Left lung (tissue), 10 donors: ENCODE results near the gene RPP21. TPM values are rescaled to one million over a fixed set of nuclear protein-coding genes. Genes with fewer than 3 reads are reported as not detected.

Experiments
- ATAC-seq: fragments of 200-7000 bp; cut with Tn5 transposase; one replicate; pipeline ENCODE4 v1.9.1; 2020; ENCODE audit warnings: moderate library complexity
- DNase-seq, 4 donors: peaks; one replicate each; pipeline ENCODE4 v3.0.0-alpha.2; 2013 to 2020
- H3K27ac ChIP-seq, 2 donors: fragments of 200-600 bp; sonication (generic) in 1 of 2; one replicate each; pipeline versions ENCODE4 v1.5.0 to v1.8.0; 2020 to 2021
- H3K27me3 ChIP-seq, 2 donors: fragments of 200-600 bp; sonication (generic) in 1 of 2; one replicate each; pipeline versions ENCODE4 v1.5.0 to v1.8.0; 2020 to 2021
- H3K36me3 ChIP-seq, 2 donors: fragments of 200-600 bp; sonication (generic) in 1 of 2; one replicate each; pipeline versions ENCODE4 v1.5.0 to v1.8.0; 2020 to 2021
- H3K4me1 ChIP-seq, 2 donors: fragments of 200-600 bp; one replicate each; pipeline ENCODE4 v1.8.0; 2021
- H3K4me3 ChIP-seq, 2 donors: fragments of 200-600 bp; sonication (generic) in 1 of 2; one replicate each; pipeline versions ENCODE4 v1.5.0 to v1.8.0; 2020 to 2021; ENCODE audit warnings: mild to moderate bottlenecking in 1 of 2
- H3K9me3 ChIP-seq, 2 donors: fragments of 200-600 bp; sonication (generic) in 1 of 2; one replicate each; pipeline versions ENCODE4 v1.5.0 to v1.8.0; 2020 to 2021
- CTCF ChIP-seq, 2 donors: fragments of 200-600 bp; sonication (generic) in 1 of 2; IDR thresholded peaks; one replicate each; pipeline versions ENCODE4 v1.5.0 to v1.8.0; 2021; ENCODE audit warnings: antibody characterized with exemption in 2 of 2
- intact Hi-C, 2 donors: fragments of 100-400 bp; cut with DNase I; formaldehyde crosslinking; loops; one replicate each; pipeline versions ENCODE4 v1.11.2 to v1.14.2; 2022
- polyA plus RNA-seq, 6 donors: library from polyadenylated mRNA; unstranded; fragments of 120-200 nt; gene quantifications; one replicate each; pipeline ENCODE4 v1.2.1, GENCODE V29; 2013; ENCODE audit not compliant: insufficient read length in 6 of 6
- total RNA-seq, 2 donors: library from RNA; stranded (reverse); fragmentation: NEBNext Ultra II Directional; extraction: Animal tissue kit (Norgen Biotek cat#: 25700); gene quantifications; one replicate each; pipeline ENCODE4 v1.2.1, GENCODE V29; 2021
- donor health status: DM: no; HTN: yes; CAD: no.
- donor health status: DM: no; HTN: no; CAD: no.

Gene RPP21
- total and polyA plus RNA-seq, 8 donors: 28.6 to 37.5 (median 32.5) TPM

DNA sequence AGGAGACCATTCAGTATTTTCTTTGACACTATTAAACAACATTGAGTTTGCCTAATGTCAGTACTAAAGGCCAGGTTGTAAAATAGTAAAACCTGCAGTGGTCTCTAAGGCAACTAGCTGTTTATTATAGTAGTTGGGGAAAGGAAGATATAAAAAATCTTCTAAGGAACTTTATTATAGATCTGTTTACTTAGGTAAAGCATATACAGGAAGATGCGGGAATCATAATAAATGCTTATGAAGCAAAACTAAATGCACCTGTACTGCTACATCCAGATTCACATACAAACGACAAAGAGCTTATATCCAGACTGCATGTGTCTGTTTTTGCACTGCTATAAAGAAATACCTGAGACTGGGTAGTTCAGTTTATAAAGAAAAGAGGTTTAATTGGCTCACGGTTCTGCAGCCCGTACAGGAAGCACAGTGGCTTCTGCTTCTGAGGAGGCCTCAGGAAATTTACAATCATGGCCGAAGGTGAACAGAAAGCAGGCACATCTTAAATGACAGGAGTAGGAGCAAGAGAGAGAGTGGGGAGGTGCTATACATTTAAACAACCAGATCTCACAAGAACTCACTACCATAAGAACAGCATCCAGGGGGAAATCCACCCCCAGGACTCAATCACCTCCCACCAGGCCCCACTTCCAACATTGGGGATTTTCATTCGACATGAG lies 26.9 kb upstream of the RPP21 start:
- Histone ChIP-seq H3K9me3 (no peaks in the 10 kb centered on the region), H3K4me1 (peaks cover 2 to 22% of the 10 kb centered on the region in 2 donors), H3K4me3 (no peak overlapping the region), H3K27ac (no peak overlapping the region), H3K27me3 (no peaks in the 10 kb centered on the region), H3K36me3 (peaks cover 0 to 37% of the 10 kb centered on the region in 2 donors)
- DNase-seq: no peak
- ATAC-seq: no peak
- no peak for TF ChIP-seq CTCF (IDR thresholded peaks at IDR 0.05)
- intact Hi-C loops: no loop called here

DNA sequence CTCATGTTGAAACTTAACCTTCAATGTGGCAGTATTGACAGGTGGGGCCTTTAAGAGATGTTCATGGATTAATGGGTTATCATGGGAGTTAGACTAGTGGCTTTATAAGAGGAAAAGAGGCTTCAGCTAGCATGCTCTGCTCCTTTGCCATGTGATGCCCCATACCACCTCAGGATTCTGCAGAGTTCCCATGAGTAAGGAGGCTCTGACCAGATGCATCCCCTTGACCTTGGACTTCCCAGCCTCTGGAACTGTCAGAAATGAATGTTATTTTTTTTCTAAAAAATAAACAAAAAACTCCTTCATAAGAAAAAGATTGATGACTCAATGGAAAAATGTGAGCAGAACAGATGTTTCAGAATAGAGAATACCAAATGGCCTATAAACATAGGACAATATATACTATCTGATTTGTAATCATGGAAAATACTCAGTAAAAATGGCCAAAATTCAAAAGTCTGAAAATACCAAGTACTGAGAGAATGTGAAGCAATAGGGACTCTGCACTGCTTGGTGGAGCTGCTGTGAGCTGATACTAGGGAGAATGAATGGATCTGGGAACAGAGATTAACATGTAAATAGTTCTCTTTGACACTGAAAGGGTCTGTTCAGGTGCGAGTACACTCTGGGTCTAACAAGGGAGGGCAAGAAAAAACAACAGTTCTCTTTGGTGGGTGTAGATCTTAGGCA lies 25.7 kb upstream of the RPP21 start:
- no peaks in the 10 kb centered on the region for H3K9me3 ChIP-seq
- intact Hi-C loops: no loop called here
- H3K4me3 ChIP-seq: no peak overlapping the region
- H3K27me3 ChIP-seq: no peaks in the 10 kb centered on the region
- TF ChIP-seq CTCF (IDR thresholded peaks at IDR 0.05): no peak
- peaks cover 4 to 34% of the 10 kb centered on the region in 2 donors for H3K4me1 ChIP-seq
- DNase-seq (no peak), ATAC-seq (no peak)
- peaks cover 0 to 25% of the 10 kb centered on the region in 2 donors for H3K36me3 ChIP-seq
- no peak overlapping the region for H3K27ac ChIP-seq

- ATAC-seq: no peak
- no peak for TF ChIP-seq CTCF (IDR thresholded peaks at IDR 0.05)
- DNase-seq: no peak
- no peaks in the 10 kb centered on the region for H3K36me3 ChIP-seq
- no peak overlapping the region for H3K27ac ChIP-seq
- no peaks in the 10 kb centered on the region for H3K27me3 ChIP-seq
- H3K4me3 ChIP-seq: no peak overlapping the region
- H3K9me3 ChIP-seq: no peaks in the 10 kb centered on the region
- peaks cover 17 to 49% of the 10 kb centered on the region in 2 donors for H3K4me1 ChIP-seq
- intact Hi-C loops: no loop called here
Observed at GRCh38 chr6:30321692-30322388, 23.1 kb upstream of the RPP21 start.

DNA sequence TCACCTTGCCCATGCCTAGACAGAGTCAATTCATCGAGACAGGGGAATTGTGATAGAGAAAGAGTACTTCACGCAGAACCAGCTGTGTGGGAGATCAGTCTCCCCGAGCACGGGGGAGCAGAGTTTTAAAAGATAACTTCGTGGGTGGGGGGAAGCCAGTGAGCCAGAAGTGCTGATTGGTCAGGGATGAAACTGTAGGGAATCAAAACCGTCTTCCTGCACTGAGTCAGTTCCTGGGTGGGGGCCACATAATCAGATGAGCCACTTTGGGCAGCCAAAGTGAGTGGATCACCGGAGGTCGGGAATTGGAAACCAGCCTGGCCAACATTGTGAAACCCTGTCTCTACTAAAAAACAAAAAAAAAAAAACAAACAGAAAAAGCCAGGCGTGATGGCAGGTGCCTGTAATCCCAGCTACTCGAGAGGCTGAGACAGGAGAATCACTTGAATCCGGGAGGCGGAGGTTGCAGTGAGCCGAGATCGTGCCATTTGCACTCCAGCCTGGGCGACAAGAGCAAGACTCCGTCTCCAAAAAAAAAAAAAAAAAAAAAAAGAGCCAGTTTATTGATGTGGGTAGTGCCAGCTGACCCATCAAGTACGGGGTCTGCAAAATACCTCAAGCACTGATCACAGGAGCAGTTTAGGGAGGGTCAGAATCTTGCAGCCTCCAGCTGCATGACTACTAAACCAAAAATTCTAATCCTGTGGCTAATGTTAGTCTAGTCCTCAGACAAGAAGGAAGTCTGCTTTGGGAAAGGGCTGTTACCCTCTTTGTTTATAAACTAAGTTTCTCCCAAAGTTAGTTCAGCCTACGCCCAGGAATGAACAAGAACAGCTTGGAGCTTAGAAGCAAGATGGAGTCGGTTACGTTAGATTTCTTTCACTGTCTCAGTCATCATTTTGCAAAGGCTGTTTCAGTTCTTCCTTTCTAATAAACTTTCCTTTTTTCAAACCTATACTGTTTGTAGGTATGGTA lies 22.1 kb upstream of the RPP21 start:
- intact Hi-C loops: no loop called here
- ATAC-seq: no peak
- no peaks in the 10 kb centered on the region for H3K27me3 ChIP-seq
- no peak for TF ChIP-seq CTCF (IDR thresholded peaks at IDR 0.05)
- DNase-seq: no peak
- no peaks in the 10 kb centered on the region for H3K36me3 ChIP-seq
- H3K4me3 ChIP-seq: no peak overlapping the region
- no peak overlapping the region for H3K27ac ChIP-seq
- H3K9me3 ChIP-seq: no peaks in the 10 kb centered on the region
- peaks cover 17 to 55% of the 10 kb centered on the region in 2 donors for H3K4me1 ChIP-seq
